HepG2 (cell line): Measurements from ENCODE around the gene GJC1. TPM values are rescaled to one million over a fixed set of nuclear protein-coding genes. Genes with fewer than 3 reads are reported as not detected.

Experiments used
- FOXK1 ChIP-seq: sonication (generic); formaldehyde crosslinking; IDR thresholded peaks from 2 replicates; pipeline ENCODE4 v1.4.0; 2020; ENCODE audit warnings: low read depth, missing genetic modification reagents, borderline replicate concordance
- GTF3A ChIP-seq: sonication (generic); formaldehyde crosslinking; conservative IDR thresholded peaks from 2 replicates; pipeline ENCODE4 v1.4.0; 2020; ENCODE audit warnings: mild to moderate bottlenecking, missing genetic modification reagents
- HMG20B ChIP-seq: conservative IDR thresholded peaks from 2 replicates; pipeline ENCODE4 v1.6.1; 2016; ENCODE audit warnings: missing genetic modification reagents, missing compliant biosample characterization
- JUN ChIP-seq: sonication (generic); formaldehyde crosslinking; IDR thresholded peaks from 2 replicates; pipeline ENCODE4 v1.4.0; 2020; ENCODE audit warnings: mild to moderate bottlenecking, missing genetic modification reagents
- KLF6 ChIP-seq: IDR thresholded peaks from 2 replicates; pipeline ENCODE4 v1.8.0; 2016; ENCODE audit warnings: missing biosample characterization, missing genetic modification reagents
- MTA3 ChIP-seq: sonication (generic); formaldehyde crosslinking; IDR thresholded peaks from 2 replicates; pipeline ENCODE4 v1.4.0; 2020; ENCODE audit warnings: missing genetic modification reagents
- MTF1 ChIP-seq: sonication (generic); formaldehyde crosslinking; IDR thresholded peaks from 2 replicates; pipeline ENCODE4 v1.5.0; 2020; ENCODE audit warnings: missing genetic modification reagents
- NFATC3 ChIP-seq: sonication (generic); formaldehyde crosslinking; IDR thresholded peaks from 2 replicates; pipeline ENCODE4 v1.5.1; 2020; ENCODE audit warnings: mild to moderate bottlenecking, missing genetic modification reagents
- PHF21A ChIP-seq: sonication (generic); formaldehyde crosslinking; IDR thresholded peaks from 2 replicates; pipeline ENCODE4 v1.5.0; 2020; ENCODE audit warnings: mild to moderate bottlenecking, missing genetic modification reagents
- RARA ChIP-seq: IDR thresholded peaks from 2 replicates; pipeline ENCODE4 v1.6.1; 2016; ENCODE audit warnings: missing genetic modification reagents, missing compliant biosample characterization
- SALL2 ChIP-seq: sonication (generic); formaldehyde crosslinking; IDR thresholded peaks from 2 replicates; pipeline ENCODE4 v1.8.1; 2023; ENCODE audit warnings: mild to moderate bottlenecking, missing genetic modification reagents, inconsistent platforms
- SAP130 ChIP-seq: IDR thresholded peaks from 2 replicates; pipeline ENCODE4 v1.6.1; 2016; ENCODE audit warnings: low read depth
- ZFP1 ChIP-seq: IDR thresholded peaks from 2 replicates; pipeline ENCODE4 v1.6.1; 2016
- ZNF556 ChIP-seq: sonication (generic); formaldehyde crosslinking; IDR thresholded peaks from 2 replicates; pipeline ENCODE4 v1.4.0; 2020; ENCODE audit warnings: mild to moderate bottlenecking, missing genetic modification reagents, borderline replicate concordance
- ZNF619 ChIP-seq: sonication (generic); formaldehyde crosslinking; IDR thresholded peaks from 2 replicates; pipeline ENCODE4 v1.4.0; 2020; ENCODE audit warnings: mild to moderate bottlenecking, missing genetic modification reagents
- ZNF773 ChIP-seq: sonication (generic); formaldehyde crosslinking; IDR thresholded peaks from 2 replicates; pipeline ENCODE4 v1.4.0; 2020; ENCODE audit warnings: missing genetic modification reagents, borderline replicate concordance
- ZSCAN9 ChIP-seq: IDR thresholded peaks from 2 replicates; pipeline ENCODE4 v1.6.1; 2016; ENCODE audit warnings: borderline replicate concordance
- polyA plus RNA-seq, 8 experiments: library from polyadenylated mRNA; depleted of rRNA in 3 of 8; stranded (reverse) in 7 of 8; unstranded in 1 of 8; fragments of >200 nt; fragmentation: Illumina TruSeq in 4 of 8; extraction: Trizol in 4 of 8; gene quantifications; 2 replicates each; pipeline versions ENCODE4 v1.2.1 to v1.2.3, GENCODE V29; 2011 to 2016; ENCODE audit warnings: low read depth in 4 of 8, missing spikeins in 1 of 8, mixed read lengths in 1 of 8; ENCODE audit not compliant: insufficient read depth in 1 of 8
- total RNA-seq, 5 experiments: library from RNA; depleted of rRNA; stranded (reverse); fragments of >200 nt; fragmentation: Illumina TruSeq; extraction: Trizol; gene quantifications; 2 replicates each; pipeline ENCODE4 v1.2.3, GENCODE V29; 2016; ENCODE audit warnings: low read depth in 1 of 5
- TF ChIP-seq, protein P1 (sequence below), 2 experiments: sonication (generic) in 1 of 2; formaldehyde crosslinking in 1 of 2; IDR thresholded peaks; 2 replicates each; pipeline versions ENCODE4 v1.4.0 to v1.6.1; 2016 to 2020; ENCODE audit warnings: borderline replicate concordance in 1 of 2, low read depth in 1 of 2, mild to moderate bottlenecking in 1 of 2, missing genetic modification reagents in 1 of 2
- TF ChIP-seq, protein P2 (sequence below): sonication (generic); formaldehyde crosslinking; conservative IDR thresholded peaks from 2 replicates; pipeline ENCODE4 v1.4.0; 2020; ENCODE audit warnings: missing genetic modification reagents
- TF ChIP-seq, protein P3 (sequence below): sonication (generic); formaldehyde crosslinking; IDR thresholded peaks from 2 replicates; pipeline ENCODE4 v1.4.0; 2020; ENCODE audit warnings: missing genetic modification reagents
- TF ChIP-seq, protein P4 (sequence below): IDR thresholded peaks from 2 replicates; pipeline ENCODE4 v1.6.1; 2012; ENCODE audit warnings: low read depth, low read length, improper control_type of control experiment
- TF ChIP-seq, protein P5 (sequence below): sonication (generic); formaldehyde crosslinking; IDR thresholded peaks from 2 replicates; pipeline ENCODE4 v1.5.0; 2020; ENCODE audit warnings: mild to moderate bottlenecking, missing genetic modification reagents

The GJC1 gene
- total and polyA plus RNA-seq, 2 of the 13 experiments (the other 11 are each of a cell fraction or from before 2014, with no cell fraction given) = 1.7 TPM

DNA sequence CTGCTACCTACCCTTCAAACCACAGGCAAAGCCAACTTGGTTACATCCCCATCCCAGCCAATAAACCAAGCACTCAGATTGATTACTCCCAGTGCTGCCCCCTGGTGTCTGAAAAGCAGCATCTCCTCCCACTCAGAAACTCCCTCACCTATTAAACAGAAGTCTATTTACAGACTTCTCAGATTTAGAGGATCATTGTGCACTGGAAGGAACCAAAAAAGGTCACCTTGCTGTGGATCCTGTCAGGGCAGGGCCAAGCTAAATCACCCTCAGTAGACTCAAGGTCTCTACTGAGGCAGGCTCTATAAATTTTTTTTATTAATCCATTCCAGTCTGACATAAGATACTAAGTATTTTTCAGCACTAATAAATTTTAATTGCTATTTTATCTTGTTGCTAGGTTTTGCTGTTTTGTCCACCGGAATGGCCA lies 35.2 kb upstream of the GJC1 start (continued):
- TF ChIP-seq, protein P1, sequence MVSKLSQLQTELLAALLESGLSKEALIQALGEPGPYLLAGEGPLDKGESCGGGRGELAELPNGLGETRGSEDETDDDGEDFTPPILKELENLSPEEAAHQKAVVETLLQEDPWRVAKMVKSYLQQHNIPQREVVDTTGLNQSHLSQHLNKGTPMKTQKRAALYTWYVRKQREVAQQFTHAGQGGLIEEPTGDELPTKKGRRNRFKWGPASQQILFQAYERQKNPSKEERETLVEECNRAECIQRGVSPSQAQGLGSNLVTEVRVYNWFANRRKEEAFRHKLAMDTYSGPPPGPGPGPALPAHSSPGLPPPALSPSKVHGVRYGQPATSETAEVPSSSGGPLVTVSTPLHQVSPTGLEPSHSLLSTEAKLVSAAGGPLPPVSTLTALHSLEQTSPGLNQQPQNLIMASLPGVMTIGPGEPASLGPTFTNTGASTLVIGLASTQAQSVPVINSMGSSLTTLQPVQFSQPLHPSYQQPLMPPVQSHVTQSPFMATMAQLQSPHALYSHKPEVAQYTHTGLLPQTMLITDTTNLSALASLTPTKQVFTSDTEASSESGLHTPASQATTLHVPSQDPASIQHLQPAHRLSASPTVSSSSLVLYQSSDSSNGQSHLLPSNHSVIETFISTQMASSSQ (IDR thresholded peaks at IDR 0.05; ENCODE audit: low read depth) = no peak
- TF ChIP-seq, protein P1 (CRISPR knock-in tag; IDR thresholded peaks at IDR 0.05; ENCODE audit: borderline replicate concordance) = no peak
- TF ChIP-seq NFATC3 (CRISPR knock-in tag) (no peak), GTF3A (no peak), PHF21A (CRISPR knock-in tag) (no peak), SAP130 (0 out of 2 replicates have a peak, but pooled peaks have one; percentile 17), KLF6 (CRISPR knock-in tag) (no peak), FOXK1 (CRISPR knock-in tag) (no peak), ZNF773 (CRISPR knock-in tag) (no peak), ZNF619 (CRISPR knock-in tag) (no peak), SALL2 (CRISPR knock-in tag) (0 out of 2 replicates have a peak, but pooled peaks have one; percentile 41), ZSCAN9 (CRISPR knock-in tag) (no peak), MTA3 (CRISPR knock-in tag) (no peak), JUN (no peak), HMG20B (CRISPR knock-in tag) (0 out of 2 replicates have a peak, but pooled peaks have one; percentile 37), RARA (CRISPR knock-in tag) (no peak), MTF1 (CRISPR knock-in tag) (no peak), ZFP1 (no peak), ZNF556 (CRISPR knock-in tag) (no peak)
- TF ChIP-seq, protein P2, sequence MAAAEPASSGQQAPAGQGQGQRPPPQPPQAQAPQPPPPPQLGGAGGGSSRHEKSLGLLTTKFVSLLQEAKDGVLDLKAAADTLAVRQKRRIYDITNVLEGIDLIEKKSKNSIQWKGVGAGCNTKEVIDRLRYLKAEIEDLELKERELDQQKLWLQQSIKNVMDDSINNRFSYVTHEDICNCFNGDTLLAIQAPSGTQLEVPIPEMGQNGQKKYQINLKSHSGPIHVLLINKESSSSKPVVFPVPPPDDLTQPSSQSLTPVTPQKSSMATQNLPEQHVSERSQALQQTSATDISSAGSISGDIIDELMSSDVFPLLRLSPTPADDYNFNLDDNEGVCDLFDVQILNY (CRISPR knock-in tag) = no peak
- TF ChIP-seq, protein P3, sequence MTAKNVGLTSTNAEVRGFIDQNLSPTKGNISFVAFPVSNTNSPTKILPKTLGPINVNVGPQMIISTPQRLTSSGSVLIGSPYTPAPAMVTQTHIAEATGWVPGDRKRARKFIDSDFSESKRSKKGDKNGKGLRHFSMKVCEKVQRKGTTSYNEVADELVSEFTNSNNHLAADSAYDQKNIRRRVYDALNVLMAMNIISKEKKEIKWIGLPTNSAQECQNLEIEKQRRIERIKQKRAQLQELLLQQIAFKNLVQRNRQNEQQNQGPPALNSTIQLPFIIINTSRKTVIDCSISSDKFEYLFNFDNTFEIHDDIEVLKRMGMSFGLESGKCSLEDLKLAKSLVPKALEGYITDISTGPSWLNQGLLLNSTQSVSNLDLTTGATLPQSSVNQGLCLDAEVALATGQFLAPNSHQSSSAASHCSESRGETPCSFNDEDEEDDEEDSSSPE (CRISPR knock-in tag) = no peak
- TF ChIP-seq, protein P4, sequence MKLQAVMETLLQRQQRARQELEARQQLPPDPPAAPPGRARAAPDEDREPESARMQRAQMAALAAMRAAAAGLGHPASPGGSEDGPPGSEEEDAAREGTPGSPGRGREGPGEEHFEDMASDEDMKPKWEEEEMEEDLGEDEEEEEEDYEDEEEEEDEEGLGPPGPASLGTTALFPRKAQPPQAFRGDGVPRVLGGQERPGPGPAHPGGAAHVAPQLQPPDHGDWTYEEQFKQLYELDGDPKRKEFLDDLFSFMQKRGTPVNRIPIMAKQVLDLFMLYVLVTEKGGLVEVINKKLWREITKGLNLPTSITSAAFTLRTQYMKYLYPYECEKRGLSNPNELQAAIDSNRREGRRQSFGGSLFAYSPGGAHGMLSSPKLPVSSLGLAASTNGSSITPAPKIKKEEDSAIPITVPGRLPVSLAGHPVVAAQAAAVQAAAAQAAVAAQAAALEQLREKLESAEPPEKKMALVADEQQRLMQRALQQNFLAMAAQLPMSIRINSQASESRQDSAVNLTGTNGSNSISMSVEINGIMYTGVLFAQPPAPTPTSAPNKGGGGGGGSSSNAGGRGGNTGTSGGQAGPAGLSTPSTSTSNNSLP = peak; percentile 66; the same call in 1 of the 2 replicates
- TF ChIP-seq, protein P5, sequence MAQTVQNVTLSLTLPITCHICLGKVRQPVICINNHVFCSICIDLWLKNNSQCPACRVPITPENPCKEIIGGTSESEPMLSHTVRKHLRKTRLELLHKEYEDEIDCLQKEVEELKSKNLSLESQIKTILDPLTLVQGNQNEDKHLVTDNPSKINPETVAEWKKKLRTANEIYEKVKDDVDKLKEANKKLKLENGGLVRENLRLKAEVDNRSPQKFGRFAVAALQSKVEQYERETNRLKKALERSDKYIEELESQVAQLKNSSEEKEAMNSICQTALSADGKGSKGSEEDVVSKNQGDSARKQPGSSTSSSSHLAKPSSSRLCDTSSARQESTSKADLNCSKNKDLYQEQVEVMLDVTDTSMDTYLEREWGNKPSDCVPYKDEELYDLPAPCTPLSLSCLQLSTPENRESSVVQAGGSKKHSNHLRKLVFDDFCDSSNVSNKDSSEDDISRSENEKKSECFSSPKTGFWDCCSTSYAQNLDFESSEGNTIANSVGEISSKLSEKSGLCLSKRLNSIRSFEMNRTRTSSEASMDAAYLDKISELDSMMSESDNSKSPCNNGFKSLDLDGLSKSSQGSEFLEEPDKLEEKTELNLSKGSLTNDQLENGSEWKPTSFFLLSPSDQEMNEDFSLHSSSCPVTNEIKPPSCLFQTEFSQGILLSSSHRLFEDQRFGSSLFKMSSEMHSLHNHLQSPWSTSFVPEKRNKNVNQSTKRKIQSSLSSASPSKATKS = no peak
